ENCODE data around the gene JADE2.
"Not testable (repeated sequence)": the region's sequence is repeated elsewhere in the genome, so short reads cannot be mapped to it uniquely, and the experiment has no call there.

Gene JADE2

GRCh38 chr5:134524826-134525682 lies at the start of gene JADE2:
Gene JADE2 (plus strand): TSS chr5:134525670. CDS start chr5:134535858, 10,188 bp downstream.
- no peak for DNase-seq (ENCODE audit: low read depth)

GRCh38 chr5:134477462-134478245 lies 47.8 kb upstream of the JADE2 start:
- no peak for DNase-seq (ENCODE audit: low read depth)

GRCh38 chr5:134479839-134480238 lies 45.6 kb upstream of the JADE2 start:
- DNase-seq (ENCODE audit: low read depth): no peak

- no peak for DNase-seq (ENCODE audit: low read depth)
Measured at GRCh38 chr5:134489227-134489944, 36.1 kb upstream of the JADE2 start.

GRCh38 chr5:134490255-134490924 lies 35.1 kb upstream of the JADE2 start:
- no peak for DNase-seq (ENCODE audit: low read depth)

GRCh38 chr5:134490925-134491271 lies 34.6 kb upstream of the JADE2 start:
- DNase-seq (ENCODE audit: low read depth): no peak

GRCh38 chr5:134491841-134492442 lies 33.5 kb upstream of the JADE2 start:
- DNase-seq (ENCODE audit: low read depth): no peak

- no peak for DNase-seq (ENCODE audit: low read depth)
Measured at GRCh38 chr5:134492568-134492967, 32.9 kb upstream of the JADE2 start.

GRCh38 chr5:134493461-134494055 lies 31.9 kb upstream of the JADE2 start:
- DNase-seq (ENCODE audit: low read depth): no peak

- DNase-seq (ENCODE audit: low read depth): no peak
Measured at GRCh38 chr5:134494780-134495179, 30.7 kb upstream of the JADE2 start.

GRCh38 chr5:134499905-134500304 lies 25.6 kb upstream of the JADE2 start:
- not testable (repeated sequence) for DNase-seq (ENCODE audit: low read depth)

- DNase-seq (ENCODE audit: low read depth): no peak
Measured at GRCh38 chr5:134500699-134501430, 24.6 kb upstream of the JADE2 start.

- no peak for DNase-seq (ENCODE audit: low read depth)
Measured at GRCh38 chr5:134502259-134502658, 23.2 kb upstream of the JADE2 start.

GRCh38 chr5:134503088-134503936 lies 22.2 kb upstream of the JADE2 start:
- peak; percentile 97 for DNase-seq (ENCODE audit: low read depth)

- DNase-seq (ENCODE audit: low read depth): no peak
Measured at GRCh38 chr5:134503937-134504437, 21.5 kb upstream of the JADE2 start.

- no peak for DNase-seq (ENCODE audit: low read depth)
Measured at GRCh38 chr5:134504629-134505300, 20.7 kb upstream of the JADE2 start.

- DNase-seq (ENCODE audit: low read depth): no peak
Measured at GRCh38 chr5:134506054-134507039, 19.1 kb upstream of the JADE2 start.

All from HS-5 (cell line).